KOPT-K1 (cell line): ENCODE measurements around the gene MED29.
A peak's percentile ranks its signal among the peaks of the same experiment; 100 is the strongest.

ENCODE experiments used
- H3K27ac ChIP-seq: fragments of 200-600 bp; sonication (generic); 2 replicates; pipeline ENCODE4 v1.5.1; 2016; ENCODE audit warnings: antibody characterized with exemption, mild to moderate bottlenecking, low read depth, low read length; ENCODE audit not compliant: poor library complexity, severe bottlenecking
- H3K36me3 ChIP-seq: fragments of 200-600 bp; sonication (generic); 2 replicates; pipeline ENCODE4 v1.5.1; 2017; ENCODE audit warnings: antibody characterized with exemption, mild to moderate bottlenecking, low read length, moderate library complexity; ENCODE audit not compliant: insufficient read depth
- H3K9me3 ChIP-seq: fragments of 200-600 bp; sonication (generic); 2 replicates; pipeline ENCODE4 v1.5.1; 2017; ENCODE audit warnings: antibody characterized with exemption, low read length, mild to moderate bottlenecking; ENCODE audit not compliant: insufficient read depth, poor library complexity, severe bottlenecking

Gene MED29

GRCh38 chr19:39423258-39424086 lies 32.3 kb downstream of the MED29 start:
- Histone ChIP-seq H3K27ac (no peak overlapping the region), H3K36me3 (peaks cover 68% of the 10 kb centered on the region), H3K9me3 (no peaks in the 10 kb centered on the region)

GRCh38 chr19:39424934-39425333 lies 33.8 kb downstream of the MED29 start:
- no peak overlapping the region for H3K27ac ChIP-seq
- H3K36me3 ChIP-seq: peaks cover 58% of the 10 kb centered on the region
- H3K9me3 ChIP-seq: no peaks in the 10 kb centered on the region

GRCh38 chr19:39425744-39426143 lies 34.6 kb downstream of the MED29 start:
- Histone ChIP-seq H3K9me3 (no peaks in the 10 kb centered on the region), H3K36me3 (peaks cover 52% of the 10 kb centered on the region), H3K27ac (no peak overlapping the region)

GRCh38 chr19:39426170-39426569 lies 35.0 kb downstream of the MED29 start:
- H3K36me3 ChIP-seq: peaks cover 52% of the 10 kb centered on the region
- no peaks in the 10 kb centered on the region for H3K9me3 ChIP-seq
- H3K27ac ChIP-seq: no peak overlapping the region

GRCh38 chr19:39427707-39428106 lies 36.5 kb downstream of the MED29 start:
- no peak overlapping the region for H3K27ac ChIP-seq
- H3K9me3 ChIP-seq: no peaks in the 10 kb centered on the region
- peaks cover 49% of the 10 kb centered on the region for H3K36me3 ChIP-seq

GRCh38 chr19:39428283-39429112 lies 37.3 kb downstream of the MED29 start:
- H3K36me3 ChIP-seq: peaks cover 49% of the 10 kb centered on the region
- H3K27ac ChIP-seq: no peak overlapping the region
- H3K9me3 ChIP-seq: no peaks in the 10 kb centered on the region

- Histone ChIP-seq H3K27ac (no peak overlapping the region), H3K36me3 (peaks cover 43% of the 10 kb centered on the region), H3K9me3 (no peaks in the 10 kb centered on the region)
Observed at GRCh38 chr19:39430675-39431593, 39.8 kb downstream of the MED29 start.

GRCh38 chr19:39432677-39433025 lies 41.5 kb downstream of the MED29 start:
- Histone ChIP-seq H3K36me3 (peaks cover 42% of the 10 kb centered on the region), H3K27ac (no peak overlapping the region), H3K9me3 (no peaks in the 10 kb centered on the region)

GRCh38 chr19:39433480-39434079 lies 42.4 kb downstream of the MED29 start:
- Histone ChIP-seq H3K27ac (peak overlapping the region; percentile 90), H3K9me3 (no peaks in the 10 kb centered on the region), H3K36me3 (peaks cover 42% of the 10 kb centered on the region)

GRCh38 chr19:39434123-39435076 lies 43.2 kb downstream of the MED29 start:
- Histone ChIP-seq H3K36me3 (peaks cover 42% of the 10 kb centered on the region), H3K27ac (peak overlapping the region; percentile 90), H3K9me3 (no peaks in the 10 kb centered on the region)

- Histone ChIP-seq H3K36me3 (peaks cover 40% of the 10 kb centered on the region), H3K9me3 (no peaks in the 10 kb centered on the region), H3K27ac (peak within 1 kb of the TSS; percentile 90)
Observed at GRCh38 chr19:39435499-39436349, 44.5 kb downstream of the MED29 start, which contains the start of gene RPS16. TSS of gene RPS16 (minus strand) at chr19:39435949. CDS start at chr19:39435895, 54 bp downstream.

GRCh38 chr19:39436350-39436716 lies 45.2 kb downstream of the MED29 start:
- H3K9me3 ChIP-seq: no peaks in the 10 kb centered on the region
- H3K27ac ChIP-seq: peak overlapping the region; percentile 90
- H3K36me3 ChIP-seq: peaks cover 34% of the 10 kb centered on the region
